ENCODE measurements around the gene AP5B1. TPM values are rescaled to one million over a fixed set of nuclear protein-coding genes. Genes with fewer than 3 reads are reported as not detected.

Gene AP5B1
- total RNA-seq: 10 to 100 TPM; 17.4 to 20.2 TPM

- Mint-ChIP-seq H3K27me3 (peaks cover 23% of the 10 kb centered on the region), H3K36me3 (ENCODE audit: low read depth) (peaks cover 6% of the 10 kb centered on the region), H3K4me1 (peaks cover 19% of the 10 kb centered on the region), H3K9me3 (no peaks in the 10 kb centered on the region), H3K4me3 (peak within 1 kb of the TSS; percentile 84), H3K27ac (peak within 1 kb of the TSS; percentile 90)
- CTCF ChIA-PET: interaction anchor here (0.7 to 5.1 kb wide), 29 partner anchors 10 to 242 kb away, joined by 3 to 73 read pairs (median 7); partner anchors contain the start of genes CCDC85B, FIBP, KAT5 and MUS81
- peak; percentile 63 for DNase-seq
- POLR2A ChIA-PET: no interaction called here
Observed at GRCh38 chr11:65780770-65781151, at the start of gene AP5B1. Gene AP5B1 (minus strand): TSS chr11:65780976. CDS start chr11:65780591, 385 bp downstream.

GRCh38 chr11:65829459-65829858 lies 48.7 kb upstream of the AP5B1 start:
- no peak for DNase-seq
- POLR2A ChIA-PET: no interaction called here

GRCh38 chr11:65826984-65827735 lies 46.4 kb upstream of the AP5B1 start:
- Mint-ChIP-seq H3K4me1 (peaks cover 16% of the 10 kb centered on the region), H3K9me3 (no peaks in the 10 kb centered on the region), H3K36me3 (ENCODE audit: low read depth) (no peaks in the 10 kb centered on the region), H3K4me3 (no peak overlapping the region), H3K27ac (no peak overlapping the region), H3K27me3 (peaks cover 16% of the 10 kb centered on the region)
- ChIA-PET CTCF (interaction anchor here (0.6 to 3.2 kb wide), 16 partner anchors 8 to 116 kb away, joined by 3 to 19 read pairs (median 4); partner anchors contain the start of genes FIBP, KAT5 and MUS81), POLR2A (no interaction called here)
- DNase-seq: no peak

More at GRCh38 chr11:65829459-65829858, 48.7 kb upstream of the AP5B1 start:
- peaks cover 3% of the 10 kb centered on the region for H3K9me3 Mint-ChIP-seq
- H3K4me1 Mint-ChIP-seq: peaks cover 23% of the 10 kb centered on the region
- H3K27ac Mint-ChIP-seq: no peak overlapping the region
- no peaks in the 10 kb centered on the region for H3K36me3 Mint-ChIP-seq (ENCODE audit: low read depth)
- peaks cover 25% of the 10 kb centered on the region for H3K27me3 Mint-ChIP-seq
- no peak overlapping the region for H3K4me3 Mint-ChIP-seq
- CTCF ChIA-PET: interaction anchor here (0.6 to 1.7 kb wide), 7 partner anchors 30 to 385 kb away, joined by 3 to 7 read pairs (median 3); partner anchors contain the start of genes AP5B1 and MUS81

- Mint-ChIP-seq H3K4me3 (no peak overlapping the region), H3K27ac (no peak overlapping the region), H3K36me3 (ENCODE audit: low read depth) (no peaks in the 10 kb centered on the region), H3K9me3 (no peaks in the 10 kb centered on the region), H3K4me1 (peaks cover 11% of the 10 kb centered on the region), H3K27me3 (no peaks in the 10 kb centered on the region)
- CTCF ChIA-PET: interaction anchor here (0.8 to 3.2 kb wide), 6 partner anchors 10 to 122 kb away, joined by 3 to 15 read pairs (median 4); partner anchors contain the start of genes AP5B1, KAT5, MUS81 and SNX32
- no peak for DNase-seq
- POLR2A ChIA-PET: no interaction called here
Observed at GRCh38 chr11:65822776-65823528, 42.2 kb upstream of the AP5B1 start.

GRCh38 chr11:65821107-65821506 lies 40.3 kb upstream of the AP5B1 start:
- H3K4me1 Mint-ChIP-seq: peaks cover 20% of the 10 kb centered on the region
- no peaks in the 10 kb centered on the region for H3K36me3 Mint-ChIP-seq (ENCODE audit: low read depth)
- no peak overlapping the region for H3K27ac Mint-ChIP-seq
- H3K9me3 Mint-ChIP-seq: no peaks in the 10 kb centered on the region
- POLR2A ChIA-PET: no interaction called here
- no peaks in the 10 kb centered on the region for H3K27me3 Mint-ChIP-seq
- no peak for DNase-seq
- no peak overlapping the region for H3K4me3 Mint-ChIP-seq
- CTCF ChIA-PET: no interaction called here

GRCh38 chr11:65817835-65818680 lies 37.3 kb upstream of the AP5B1 start:
- Mint-ChIP-seq H3K4me3 (peak overlapping the region; percentile 74), H3K4me1 (peaks cover 20% of the 10 kb centered on the region), H3K27me3 (peaks cover 4% of the 10 kb centered on the region), H3K27ac (peak overlapping the region; percentile 79), H3K9me3 (no peaks in the 10 kb centered on the region), H3K36me3 (ENCODE audit: low read depth) (no peaks in the 10 kb centered on the region)
- ChIA-PET CTCF (interaction anchor here (0.5 to 5.2 kb wide), 40 partner anchors 9 to 643 kb away, joined by 3 to 62 read pairs (median 4); partner anchors contain the start of genes AP5B1, CFL1, FIBP and KAT5), POLR2A (no interaction called here)
- peak; percentile 93 for DNase-seq

GRCh38 chr11:65817312-65817834 lies 36.6 kb upstream of the AP5B1 start:
- no peaks in the 10 kb centered on the region for H3K36me3 Mint-ChIP-seq (ENCODE audit: low read depth)
- no peak for DNase-seq
- ChIA-PET POLR2A (no interaction called here), CTCF (interaction anchor here (0.5 to 5.2 kb wide), 28 partner anchors 9 to 527 kb away, joined by 3 to 62 read pairs (median 4); partner anchors contain the start of genes AP5B1, CFL1, FIBP and KAT5)
- H3K4me1 Mint-ChIP-seq: peaks cover 20% of the 10 kb centered on the region
- peak overlapping the region; percentile 79 for H3K27ac Mint-ChIP-seq
- H3K4me3 Mint-ChIP-seq: peak overlapping the region; percentile 74
- peaks cover 4% of the 10 kb centered on the region for H3K27me3 Mint-ChIP-seq
- H3K9me3 Mint-ChIP-seq: no peaks in the 10 kb centered on the region

GRCh38 chr11:65816696-65817095 lies 35.9 kb upstream of the AP5B1 start:
- H3K4me1 Mint-ChIP-seq: peaks cover 20% of the 10 kb centered on the region
- H3K9me3 Mint-ChIP-seq: no peaks in the 10 kb centered on the region
- no peaks in the 10 kb centered on the region for H3K36me3 Mint-ChIP-seq (ENCODE audit: low read depth)
- peak overlapping the region; percentile 74 for H3K4me3 Mint-ChIP-seq
- H3K27me3 Mint-ChIP-seq: peaks cover 4% of the 10 kb centered on the region
- no peak for DNase-seq
- H3K27ac Mint-ChIP-seq: no peak overlapping the region
- CTCF ChIA-PET: interaction anchor here (0.7 to 5.2 kb wide), 15 partner anchors 10 to 188 kb away, joined by 3 to 62 read pairs (median 5); partner anchors contain the start of genes AP5B1, CFL1, KAT5 and SNX32
- POLR2A ChIA-PET: no interaction called here

- H3K27ac Mint-ChIP-seq: no peak overlapping the region
- ChIA-PET POLR2A (interaction anchor here (0.5 to 0.7 kb wide), 2 partner anchors 30 to 36 kb away, joined by 3 to 4 read pairs; no protein-coding TSS in a partner anchor), CTCF (interaction anchor here (0.6 to 5.2 kb wide), 6 partner anchors 17 to 103 kb away, joined by 3 to 62 read pairs (median 19); partner anchors contain the start of genes AP5B1, KAT5 and SNX32)
- DNase-seq: no peak
- peaks cover 6% of the 10 kb centered on the region for H3K27me3 Mint-ChIP-seq
- no peak overlapping the region for H3K4me3 Mint-ChIP-seq
- no peaks in the 10 kb centered on the region for H3K36me3 Mint-ChIP-seq (ENCODE audit: low read depth)
- peaks cover 23% of the 10 kb centered on the region for H3K4me1 Mint-ChIP-seq
- H3K9me3 Mint-ChIP-seq: no peaks in the 10 kb centered on the region
Observed at GRCh38 chr11:65814986-65815565, 34.3 kb upstream of the AP5B1 start.

- DNase-seq: no peak
- peaks cover 23% of the 10 kb centered on the region for H3K4me1 Mint-ChIP-seq
- POLR2A ChIA-PET: no interaction called here
- H3K9me3 Mint-ChIP-seq: no peaks in the 10 kb centered on the region
- H3K36me3 Mint-ChIP-seq (ENCODE audit: low read depth): no peaks in the 10 kb centered on the region
- H3K27me3 Mint-ChIP-seq: peaks cover 6% of the 10 kb centered on the region
- CTCF ChIA-PET: interaction anchor here (0.6 to 1.8 kb wide), 5 partner anchors 18 to 103 kb away, joined by 3 to 7 read pairs (median 4); partner anchors contain the start of gene KAT5
- H3K4me3 Mint-ChIP-seq: no peak overlapping the region
- no peak overlapping the region for H3K27ac Mint-ChIP-seq
Observed at GRCh38 chr11:65814131-65814985, 33.6 kb upstream of the AP5B1 start.

Measured in activated CD4-positive, alpha-beta T cell treated with anti-CD3 and anti-CD28 coated beads, Interleukin-2, amount 10 ng/mL, durations not matched to agents 7 days and 5 days (primary cell).